ENCODE results near the gene KNDC1.
"Not testable (repeated sequence)": the region's sequence is repeated elsewhere in the genome, so short reads cannot be mapped to it uniquely, and the experiment has no call there.

KNDC1 gene

DNA sequence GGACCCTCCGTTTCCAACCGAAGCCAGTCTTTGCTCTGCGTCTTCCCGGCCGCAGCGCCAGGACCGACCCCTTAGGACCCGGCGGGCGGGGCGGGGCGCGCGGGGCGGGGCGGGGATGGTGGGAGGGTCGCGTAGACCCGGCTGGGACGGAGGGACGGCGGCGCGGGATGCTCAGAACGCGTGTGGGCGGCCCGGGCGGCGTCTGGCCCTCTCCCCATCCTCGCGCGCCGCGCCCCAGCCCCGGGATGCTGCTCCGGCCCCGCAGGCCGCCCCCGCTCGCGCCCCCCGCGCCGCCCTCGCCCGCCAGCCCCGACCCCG, 70.0 kb downstream of the KNDC1 start, which contains the start of gene UTF1:
TSS of gene UTF1 (plus strand) at position 174 of the 318 bp plus-strand sequence. CDS start at position 246, 72 bp downstream.
- TF ChIP-seq, protein P1, sequence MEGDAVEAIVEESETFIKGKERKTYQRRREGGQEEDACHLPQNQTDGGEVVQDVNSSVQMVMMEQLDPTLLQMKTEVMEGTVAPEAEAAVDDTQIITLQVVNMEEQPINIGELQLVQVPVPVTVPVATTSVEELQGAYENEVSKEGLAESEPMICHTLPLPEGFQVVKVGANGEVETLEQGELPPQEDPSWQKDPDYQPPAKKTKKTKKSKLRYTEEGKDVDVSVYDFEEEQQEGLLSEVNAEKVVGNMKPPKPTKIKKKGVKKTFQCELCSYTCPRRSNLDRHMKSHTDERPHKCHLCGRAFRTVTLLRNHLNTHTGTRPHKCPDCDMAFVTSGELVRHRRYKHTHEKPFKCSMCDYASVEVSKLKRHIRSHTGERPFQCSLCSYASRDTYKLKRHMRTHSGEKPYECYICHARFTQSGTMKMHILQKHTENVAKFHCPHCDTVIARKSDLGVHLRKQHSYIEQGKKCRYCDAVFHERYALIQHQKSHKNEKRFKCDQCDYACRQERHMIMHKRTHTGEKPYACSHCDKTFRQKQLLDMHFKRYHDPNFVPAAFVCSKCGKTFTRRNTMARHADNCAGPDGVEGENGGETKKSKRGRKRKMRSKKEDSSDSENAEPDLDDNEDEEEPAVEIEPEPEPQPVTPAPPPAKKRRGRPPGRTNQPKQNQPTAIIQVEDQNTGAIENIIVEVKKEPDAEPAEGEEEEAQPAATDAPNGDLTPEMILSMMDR (IDR thresholded peaks at IDR 0.05; ENCODE audit: low read depth, low read length, missing control alignments) = no peak
- DNase-seq (ENCODE audit: low read depth) = no peak
- no peak within 1 kb of the TSS for H3K4me3 ChIP-seq (ENCODE audit: low read depth, low read length)

DNA sequence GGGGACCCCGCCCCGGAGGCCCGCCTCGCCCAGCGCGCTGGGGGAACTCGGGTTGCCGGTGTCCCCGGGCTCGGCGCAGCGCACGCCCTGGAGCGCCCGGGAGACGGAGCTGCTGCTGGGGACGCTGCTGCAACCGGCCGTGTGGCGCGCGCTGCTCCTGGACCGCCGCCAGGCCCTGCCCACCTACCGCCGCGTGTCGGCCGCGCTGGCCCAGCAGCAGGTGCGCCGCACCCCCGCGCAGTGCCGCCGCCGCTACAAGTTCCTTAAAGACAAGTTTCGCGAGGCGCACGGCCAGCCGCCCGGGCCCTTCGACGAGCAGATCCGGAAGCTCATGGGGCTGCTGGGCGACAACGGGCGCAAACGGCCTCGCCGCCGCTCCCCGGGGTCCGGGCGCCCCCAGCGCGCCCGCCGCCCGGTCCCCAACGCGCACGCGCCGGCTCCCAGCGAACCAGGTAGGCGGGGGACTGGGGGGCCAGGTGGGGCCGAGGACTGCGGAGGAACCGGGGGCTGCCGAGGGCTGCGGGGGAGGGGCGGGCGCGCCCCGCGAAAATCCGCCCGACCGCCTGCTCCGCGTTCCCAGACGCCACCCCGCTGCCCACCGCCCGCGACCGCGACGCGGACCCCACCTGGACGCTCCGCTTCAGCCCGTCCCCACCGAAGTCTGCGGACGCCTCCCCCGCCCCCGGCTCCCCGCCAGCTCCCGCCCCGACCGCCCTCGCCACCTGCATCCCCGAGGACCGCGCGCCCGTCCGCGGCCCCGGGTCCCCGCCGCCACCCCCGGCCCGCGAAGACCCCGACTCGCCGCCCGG, 70.6 kb downstream of the KNDC1 start:
- H3K4me3 ChIP-seq (ENCODE audit: low read depth, low read length) = no peak overlapping the region
- no peak for DNase-seq (ENCODE audit: low read depth)
- TF ChIP-seq, protein P1 (IDR thresholded peaks at IDR 0.05; ENCODE audit: low read depth, low read length, missing control alignments) = no peak

DNA sequence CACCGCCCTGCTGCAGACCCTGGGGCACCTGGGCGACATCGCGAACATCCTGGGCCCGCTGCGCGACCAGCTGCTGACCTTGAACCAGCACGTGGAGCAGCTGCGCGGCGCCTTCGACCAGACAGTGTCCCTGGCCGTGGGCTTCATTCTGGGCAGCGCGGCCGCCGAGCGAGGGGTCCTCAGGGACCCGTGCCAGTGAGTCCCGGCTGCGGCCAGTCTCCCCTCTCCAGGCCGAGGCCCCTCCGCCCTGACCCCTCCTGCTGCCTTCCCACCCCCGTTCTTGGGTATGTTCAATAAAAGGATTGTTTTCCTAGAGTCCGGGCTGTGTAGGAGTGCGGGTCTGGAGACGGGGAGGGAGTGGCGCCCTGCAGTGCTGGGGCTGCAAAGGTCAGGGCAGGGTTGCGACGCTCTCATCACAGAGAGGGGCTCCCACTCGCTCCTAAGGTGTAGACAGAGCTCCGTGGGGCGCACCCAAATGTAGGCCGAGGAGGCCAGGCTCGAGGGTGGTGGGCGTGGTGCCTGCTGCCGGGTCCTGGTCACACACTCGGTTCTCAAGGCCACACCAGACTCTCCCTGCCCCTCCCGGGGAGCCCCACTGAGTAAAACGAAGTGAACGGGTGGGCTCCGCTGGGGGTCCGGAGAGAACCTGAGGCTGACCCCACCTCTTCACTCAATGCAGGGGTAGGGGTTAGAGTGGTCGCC, 71.4 kb downstream of the KNDC1 start:
- no peak for DNase-seq (ENCODE audit: low read depth)
- no peak overlapping the region for H3K4me3 ChIP-seq (ENCODE audit: low read depth, low read length)
- TF ChIP-seq, protein P1 (IDR thresholded peaks at IDR 0.05; ENCODE audit: low read depth, low read length, missing control alignments) = no peak

DNA sequence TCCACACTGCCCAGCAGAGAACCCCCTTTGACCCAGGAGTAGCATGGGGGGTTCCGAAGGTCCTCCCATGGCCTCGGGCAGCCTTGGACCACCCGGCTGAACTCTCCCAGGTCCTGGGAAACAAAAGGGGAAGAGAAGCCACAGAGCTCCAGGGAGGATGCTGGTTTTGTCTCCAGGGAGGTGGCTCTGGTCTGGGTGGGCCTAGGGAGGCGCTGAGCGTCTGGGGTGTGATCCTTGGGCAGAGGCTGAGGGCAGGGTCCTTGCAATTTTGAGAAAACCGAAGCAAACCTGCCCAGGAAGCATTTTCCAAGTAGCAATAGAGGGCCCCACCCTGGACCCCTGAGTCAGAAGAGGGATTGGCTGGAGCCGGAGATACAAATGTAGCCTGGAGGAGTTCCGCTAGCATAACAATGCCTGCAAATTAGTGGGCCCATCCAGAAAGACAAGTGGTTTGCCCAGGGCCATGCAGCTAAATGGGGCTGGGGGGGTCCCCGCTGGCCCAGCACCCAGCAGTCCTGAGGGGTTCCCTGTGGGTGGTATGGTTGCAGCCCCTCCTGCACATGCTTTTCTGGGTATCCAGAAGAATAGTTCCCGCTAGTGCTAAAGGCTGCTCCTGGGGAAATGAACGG, 72.0 kb downstream of the KNDC1 start:
- TF ChIP-seq, protein P1 (IDR thresholded peaks at IDR 0.05; ENCODE audit: low read depth, low read length, missing control alignments) = no peak
- H3K4me3 ChIP-seq (ENCODE audit: low read depth, low read length) = no peak overlapping the region
- DNase-seq (ENCODE audit: low read depth) = no peak

DNA sequence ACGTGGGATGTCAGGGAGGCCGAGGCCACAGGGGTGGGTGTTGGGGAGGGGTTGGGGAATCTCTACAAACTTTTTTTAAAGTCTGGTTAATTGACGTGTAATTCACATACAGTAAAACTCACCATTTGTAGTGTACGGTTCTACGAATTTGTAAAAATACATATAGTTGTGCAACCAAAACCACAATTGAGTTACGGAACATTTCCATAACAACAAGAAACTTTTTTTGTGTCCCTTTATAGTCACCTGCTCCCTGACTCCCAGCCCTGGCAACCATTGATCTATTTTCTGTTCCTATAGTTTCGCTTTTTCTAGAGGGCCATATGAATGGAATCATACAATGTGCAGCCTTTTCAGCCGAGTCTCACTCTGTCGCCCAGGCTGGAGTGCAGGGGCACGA, 74.8 kb downstream of the KNDC1 start:
- H3K4me3 ChIP-seq (ENCODE audit: low read depth, low read length); DNase-seq (ENCODE audit: low read depth): not testable (repeated sequence)

DNA sequence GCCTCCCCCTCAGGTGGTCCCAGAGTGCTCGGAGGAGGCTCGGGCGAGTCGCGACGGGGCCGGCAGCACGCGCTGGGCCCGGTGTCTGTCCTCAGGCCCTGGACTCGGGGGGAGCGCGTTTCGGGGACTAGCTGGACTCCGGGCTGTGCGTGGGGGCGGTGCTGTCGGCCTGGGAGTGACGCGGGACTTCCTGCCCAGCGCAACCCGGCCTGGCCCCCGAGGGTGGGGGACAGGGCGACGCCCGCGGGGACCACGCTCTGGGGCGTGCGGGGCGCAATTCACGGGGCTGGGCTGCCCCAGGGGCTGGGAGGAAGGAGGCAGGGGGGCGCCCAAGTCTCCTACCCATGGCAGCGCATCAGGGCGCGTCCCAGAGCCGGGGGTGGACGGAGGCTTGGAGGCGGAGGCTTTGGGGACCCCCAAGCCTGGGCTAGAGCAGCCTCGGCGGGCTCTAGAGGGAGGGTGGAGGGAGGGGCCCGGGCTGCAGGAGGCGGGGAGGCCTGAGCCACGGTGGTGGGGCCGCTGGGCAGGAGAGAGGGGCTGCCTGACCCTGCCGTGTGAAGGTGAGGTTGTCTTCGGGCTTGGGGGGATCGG, 75.3 kb downstream of the KNDC1 start:
- TF ChIP-seq, protein P1 (IDR thresholded peaks at IDR 0.05; ENCODE audit: low read depth, low read length, missing control alignments) = no peak
- H3K4me3 ChIP-seq (ENCODE audit: low read depth, low read length) = no peak overlapping the region
- no peak for DNase-seq (ENCODE audit: low read depth)

DNA sequence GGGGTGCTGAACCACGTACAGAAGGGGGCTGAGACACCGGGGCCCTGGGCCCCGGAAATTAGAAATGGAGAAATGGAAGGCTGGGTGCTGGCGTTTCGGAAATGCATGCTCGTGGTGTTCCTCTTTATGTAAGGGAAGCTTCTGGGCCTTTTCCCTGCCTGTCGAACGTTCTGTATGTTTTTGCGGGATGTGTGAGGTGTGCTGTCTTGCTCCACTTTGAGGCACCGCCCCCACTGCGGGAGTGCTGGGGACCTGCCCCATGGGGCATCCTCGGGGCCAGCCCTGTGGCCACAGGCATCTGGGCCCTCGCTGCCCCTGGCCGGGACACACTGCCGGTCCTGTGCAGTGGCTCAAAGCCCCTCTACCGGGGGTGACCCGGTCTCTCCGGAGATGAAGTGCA, 75.9 kb downstream of the KNDC1 start:
- TF ChIP-seq, protein P1 (IDR thresholded peaks at IDR 0.05; ENCODE audit: low read depth, low read length, missing control alignments) = no peak
- DNase-seq (ENCODE audit: low read depth) = no peak
- H3K4me3 ChIP-seq (ENCODE audit: low read depth, low read length) = no peak overlapping the region
